HEK293 (cell line): ENCODE measurements around the gene KCNT1.

Experiments used
- CTCF ChIP-seq: fragments of 450-650 bp; formaldehyde crosslinking; IDR thresholded peaks from 2 replicates; pipeline ENCODE4 v1.5.1; 2016; ENCODE audit warnings: missing biosample characterization, missing genetic modification characterization
- EGR2 ChIP-seq: fragments of 450-650 bp; formaldehyde crosslinking; IDR thresholded peaks from 2 replicates; pipeline ENCODE4 v1.5.1; 2016; ENCODE audit warnings: low read depth, missing biosample characterization, missing genetic modification characterization
- GLIS1 ChIP-seq: fragments of 450-650 bp; formaldehyde crosslinking; IDR thresholded peaks from 2 replicates; pipeline ENCODE4 v1.5.1; 2016; ENCODE audit warnings: missing biosample characterization, missing genetic modification characterization
- IKZF3 ChIP-seq: fragments of 450-650 bp; IDR thresholded peaks from 2 replicates; pipeline ENCODE4 v1.5.0; 2018; ENCODE audit warnings: missing biosample characterization, mild to moderate bottlenecking, missing genetic modification characterization, moderate library complexity
- KLF1 ChIP-seq: fragments of 450-650 bp; formaldehyde crosslinking; IDR thresholded peaks from 2 replicates; pipeline ENCODE4 v1.5.1; 2016; ENCODE audit warnings: missing biosample characterization, missing genetic modification characterization
- KLF7 ChIP-seq: fragments of 450-650 bp; formaldehyde crosslinking; IDR thresholded peaks from 2 replicates; pipeline ENCODE4 v1.5.1; 2016; ENCODE audit warnings: missing biosample characterization, missing genetic modification characterization, borderline replicate concordance
- SP3 ChIP-seq: fragments of 450-650 bp; formaldehyde crosslinking; IDR thresholded peaks from 2 replicates; pipeline ENCODE4 v1.5.1; 2016; ENCODE audit warnings: missing biosample characterization, missing genetic modification characterization
- ZBTB10 ChIP-seq: fragments of 450-650 bp; formaldehyde crosslinking; IDR thresholded peaks from 2 replicates; pipeline ENCODE4 v1.5.1; 2016; ENCODE audit warnings: missing biosample characterization, missing genetic modification characterization
- ZBTB20 ChIP-seq: fragments of 450-650 bp; formaldehyde crosslinking; IDR thresholded peaks from 2 replicates; pipeline ENCODE4 v1.5.1; 2016; ENCODE audit warnings: missing biosample characterization, missing genetic modification characterization
- ZBTB48 ChIP-seq: fragments of 450-650 bp; formaldehyde crosslinking; IDR thresholded peaks from 2 replicates; pipeline ENCODE4 v1.5.1; 2016; ENCODE audit warnings: missing biosample characterization, missing genetic modification characterization
- ZBTB7A ChIP-seq: fragments of 450-650 bp; formaldehyde crosslinking; IDR thresholded peaks from 2 replicates; pipeline ENCODE4 v1.5.1; 2016; ENCODE audit warnings: low read depth, missing biosample characterization, missing genetic modification characterization
- ZFHX2 ChIP-seq: fragments of 450-650 bp; formaldehyde crosslinking; conservative IDR thresholded peaks from 2 replicates; pipeline ENCODE4 v1.5.1; 2016; ENCODE audit warnings: missing biosample characterization, missing genetic modification characterization
- ZNF169 ChIP-seq: fragments of 450-650 bp; formaldehyde crosslinking; IDR thresholded peaks from 2 replicates; pipeline ENCODE4 v1.5.1; 2016; ENCODE audit warnings: missing biosample characterization, missing genetic modification characterization
- ZNF174 ChIP-seq: fragments of 450-650 bp; formaldehyde crosslinking; IDR thresholded peaks from 2 replicates; pipeline ENCODE4 v1.5.0; 2017; ENCODE audit warnings: missing biosample characterization, mild to moderate bottlenecking, missing genetic modification characterization
- ZNF24 ChIP-seq: fragments of 450-650 bp; formaldehyde crosslinking; IDR thresholded peaks from 2 replicates; pipeline ENCODE4 v1.5.1; 2016; ENCODE audit warnings: missing biosample characterization, missing genetic modification characterization
- ZNF302 ChIP-seq: fragments of 450-650 bp; formaldehyde crosslinking; IDR thresholded peaks from 2 replicates; pipeline ENCODE4 v1.5.1; 2016; ENCODE audit warnings: missing biosample characterization, missing genetic modification characterization, low read depth
- ZNF335 ChIP-seq: fragments of 450-650 bp; formaldehyde crosslinking; conservative IDR thresholded peaks from 2 replicates; pipeline ENCODE4 v1.5.1; 2016; ENCODE audit warnings: missing biosample characterization, missing genetic modification characterization
- ZNF48 ChIP-seq: fragments of 450-650 bp; formaldehyde crosslinking; IDR thresholded peaks from 2 replicates; pipeline ENCODE4 v1.5.1; 2016; ENCODE audit warnings: missing biosample characterization, missing genetic modification characterization
- ZNF488 ChIP-seq: fragments of 450-650 bp; formaldehyde crosslinking; IDR thresholded peaks from 2 replicates; pipeline ENCODE4 v1.5.1; 2016; ENCODE audit warnings: missing biosample characterization, missing genetic modification characterization
- ZNF654 ChIP-seq: fragments of 450-650 bp; formaldehyde crosslinking; IDR thresholded peaks from 2 replicates; pipeline ENCODE4 v1.5.1; 2016; ENCODE audit warnings: low read depth, missing biosample characterization, missing genetic modification characterization
- TF ChIP-seq, protein P1 (sequence below): fragments of 450-650 bp; formaldehyde crosslinking; IDR thresholded peaks from 2 replicates; pipeline ENCODE4 v1.5.1; 2016; ENCODE audit warnings: missing biosample characterization, missing genetic modification characterization, borderline replicate concordance
- TF ChIP-seq, protein P2 (sequence below): fragments of 450-650 bp; formaldehyde crosslinking; IDR thresholded peaks from 2 replicates; pipeline ENCODE4 v1.5.1; 2016; ENCODE audit warnings: missing biosample characterization, missing genetic modification characterization
- TF ChIP-seq, protein P3 (sequence below): fragments of 450-650 bp; formaldehyde crosslinking; IDR thresholded peaks from 2 replicates; pipeline ENCODE4 v1.5.1; 2016; ENCODE audit warnings: missing biosample characterization, missing genetic modification characterization
- TF ChIP-seq, protein P4 (sequence below): fragments of 450-650 bp; formaldehyde crosslinking; IDR thresholded peaks from 2 replicates; pipeline ENCODE4 v1.5.1; 2016; ENCODE audit warnings: missing biosample characterization, missing genetic modification characterization

KCNT1 gene

GRCh38 chr9:135797507-135798262 is 95.7 kb downstream of the KCNT1 start (continued):
- TF ChIP-seq ZNF48 (tag by site-specific recombination) (no peak), ZBTB20 (tag by site-specific recombination) (0 out of 2 replicates have a peak, but pooled peaks have one; percentile 3), SP3 (tag by site-specific recombination) (no peak), ZBTB10 (tag by site-specific recombination) (peak; percentile 63; the same call in 1 of the 2 replicates), ZNF24 (tag by site-specific recombination) (no peak), CTCF (tag by site-specific recombination) (peak; percentile 78), ZNF488 (tag by site-specific recombination) (no peak), ZNF169 (tag by site-specific recombination) (no peak), EGR2 (peak; percentile 80), ZNF335 (tag by site-specific recombination) (0 out of 2 replicates have a peak, but pooled peaks have one; percentile 25), ZNF302 (tag by site-specific recombination) (no peak), IKZF3 (tag by site-specific recombination) (peak; percentile 63; the same call in 1 of the 2 replicates), ZFHX2 (peak; percentile 83), ZBTB7A (peak; percentile 71; the same call in 1 of the 2 replicates), KLF1 (tag by site-specific recombination) (peak; percentile 60; the same call in 1 of the 2 replicates), ZNF174 (tag by site-specific recombination) (no peak), GLIS1 (tag by site-specific recombination) (peak; percentile 16; the same call in 1 of the 2 replicates), KLF7 (0 out of 2 replicates have a peak, but pooled peaks have one; percentile 21), ZBTB48 (tag by site-specific recombination) (0 out of 2 replicates have a peak, but pooled peaks have one; percentile 26), ZNF654 (tag by site-specific recombination) (peak; percentile 76)
- TF ChIP-seq, protein P1, sequence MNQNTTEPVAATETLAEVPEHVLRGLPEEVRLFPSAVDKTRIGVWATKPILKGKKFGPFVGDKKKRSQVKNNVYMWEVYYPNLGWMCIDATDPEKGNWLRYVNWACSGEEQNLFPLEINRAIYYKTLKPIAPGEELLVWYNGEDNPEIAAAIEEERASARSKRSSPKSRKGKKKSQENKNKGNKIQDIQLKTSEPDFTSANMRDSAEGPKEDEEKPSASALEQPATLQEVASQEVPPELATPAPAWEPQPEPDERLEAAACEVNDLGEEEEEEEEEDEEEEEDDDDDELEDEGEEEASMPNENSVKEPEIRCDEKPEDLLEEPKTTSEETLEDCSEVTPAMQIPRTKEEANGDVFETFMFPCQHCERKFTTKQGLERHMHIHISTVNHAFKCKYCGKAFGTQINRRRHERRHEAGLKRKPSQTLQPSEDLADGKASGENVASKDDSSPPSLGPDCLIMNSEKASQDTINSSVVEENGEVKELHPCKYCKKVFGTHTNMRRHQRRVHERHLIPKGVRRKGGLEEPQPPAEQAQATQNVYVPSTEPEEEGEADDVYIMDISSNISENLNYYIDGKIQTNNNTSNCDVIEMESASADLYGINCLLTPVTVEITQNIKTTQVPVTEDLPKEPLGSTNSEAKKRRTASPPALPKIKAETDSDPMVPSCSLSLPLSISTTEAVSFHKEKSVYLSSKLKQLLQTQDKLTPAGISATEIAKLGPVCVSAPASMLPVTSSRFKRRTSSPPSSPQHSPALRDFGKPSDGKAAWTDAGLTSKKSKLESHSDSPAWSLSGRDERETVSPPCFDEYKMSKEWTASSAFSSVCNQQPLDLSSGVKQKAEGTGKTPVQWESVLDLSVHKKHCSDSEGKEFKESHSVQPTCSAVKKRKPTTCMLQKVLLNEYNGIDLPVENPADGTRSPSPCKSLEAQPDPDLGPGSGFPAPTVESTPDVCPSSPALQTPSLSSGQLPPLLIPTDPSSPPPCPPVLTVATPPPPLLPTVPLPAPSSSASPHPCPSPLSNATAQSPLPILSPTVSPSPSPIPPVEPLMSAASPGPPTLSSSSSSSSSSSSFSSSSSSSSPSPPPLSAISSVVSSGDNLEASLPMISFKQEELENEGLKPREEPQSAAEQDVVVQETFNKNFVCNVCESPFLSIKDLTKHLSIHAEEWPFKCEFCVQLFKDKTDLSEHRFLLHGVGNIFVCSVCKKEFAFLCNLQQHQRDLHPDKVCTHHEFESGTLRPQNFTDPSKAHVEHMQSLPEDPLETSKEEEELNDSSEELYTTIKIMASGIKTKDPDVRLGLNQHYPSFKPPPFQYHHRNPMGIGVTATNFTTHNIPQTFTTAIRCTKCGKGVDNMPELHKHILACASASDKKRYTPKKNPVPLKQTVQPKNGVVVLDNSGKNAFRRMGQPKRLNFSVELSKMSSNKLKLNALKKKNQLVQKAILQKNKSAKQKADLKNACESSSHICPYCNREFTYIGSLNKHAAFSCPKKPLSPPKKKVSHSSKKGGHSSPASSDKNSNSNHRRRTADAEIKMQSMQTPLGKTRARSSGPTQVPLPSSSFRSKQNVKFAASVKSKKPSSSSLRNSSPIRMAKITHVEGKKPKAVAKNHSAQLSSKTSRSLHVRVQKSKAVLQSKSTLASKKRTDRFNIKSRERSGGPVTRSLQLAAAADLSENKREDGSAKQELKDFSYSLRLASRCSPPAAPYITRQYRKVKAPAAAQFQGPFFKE (tag by site-specific recombination) = no peak
- TF ChIP-seq, protein P2, sequence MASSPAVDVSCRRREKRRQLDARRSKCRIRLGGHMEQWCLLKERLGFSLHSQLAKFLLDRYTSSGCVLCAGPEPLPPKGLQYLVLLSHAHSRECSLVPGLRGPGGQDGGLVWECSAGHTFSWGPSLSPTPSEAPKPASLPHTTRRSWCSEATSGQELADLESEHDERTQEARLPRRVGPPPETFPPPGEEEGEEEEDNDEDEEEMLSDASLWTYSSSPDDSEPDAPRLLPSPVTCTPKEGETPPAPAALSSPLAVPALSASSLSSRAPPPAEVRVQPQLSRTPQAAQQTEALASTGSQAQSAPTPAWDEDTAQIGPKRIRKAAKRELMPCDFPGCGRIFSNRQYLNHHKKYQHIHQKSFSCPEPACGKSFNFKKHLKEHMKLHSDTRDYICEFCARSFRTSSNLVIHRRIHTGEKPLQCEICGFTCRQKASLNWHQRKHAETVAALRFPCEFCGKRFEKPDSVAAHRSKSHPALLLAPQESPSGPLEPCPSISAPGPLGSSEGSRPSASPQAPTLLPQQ (tag by site-specific recombination) = no peak
- TF ChIP-seq, protein P3, sequence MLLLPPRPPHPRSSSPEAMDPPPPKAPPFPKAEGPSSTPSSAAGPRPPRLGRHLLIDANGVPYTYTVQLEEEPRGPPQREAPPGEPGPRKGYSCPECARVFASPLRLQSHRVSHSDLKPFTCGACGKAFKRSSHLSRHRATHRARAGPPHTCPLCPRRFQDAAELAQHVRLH = no peak
- TF ChIP-seq, protein P4, sequence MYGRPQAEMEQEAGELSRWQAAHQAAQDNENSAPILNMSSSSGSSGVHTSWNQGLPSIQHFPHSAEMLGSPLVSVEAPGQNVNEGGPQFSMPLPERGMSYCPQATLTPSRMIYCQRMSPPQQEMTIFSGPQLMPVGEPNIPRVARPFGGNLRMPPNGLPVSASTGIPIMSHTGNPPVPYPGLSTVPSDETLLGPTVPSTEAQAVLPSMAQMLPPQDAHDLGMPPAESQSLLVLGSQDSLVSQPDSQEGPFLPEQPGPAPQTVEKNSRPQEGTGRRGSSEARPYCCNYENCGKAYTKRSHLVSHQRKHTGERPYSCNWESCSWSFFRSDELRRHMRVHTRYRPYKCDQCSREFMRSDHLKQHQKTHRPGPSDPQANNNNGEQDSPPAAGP = peak; percentile 80
